HG03095 (cell line): ENCODE data around the gene B4GALNT3.
"Not testable (repeated sequence)": the region's sequence is repeated elsewhere in the genome, so short reads cannot be mapped to it uniquely, and the experiment has no call there.

ENCODE experiments used
- ATAC-seq: cut with Tn5 transposase; IDR thresholded peaks from one replicate; pipeline ENCODE4 v1.9.1; 2021; ENCODE audit warnings: moderate library complexity; ENCODE audit not compliant: unreplicated experiment

The B4GALNT3 gene

DNA sequence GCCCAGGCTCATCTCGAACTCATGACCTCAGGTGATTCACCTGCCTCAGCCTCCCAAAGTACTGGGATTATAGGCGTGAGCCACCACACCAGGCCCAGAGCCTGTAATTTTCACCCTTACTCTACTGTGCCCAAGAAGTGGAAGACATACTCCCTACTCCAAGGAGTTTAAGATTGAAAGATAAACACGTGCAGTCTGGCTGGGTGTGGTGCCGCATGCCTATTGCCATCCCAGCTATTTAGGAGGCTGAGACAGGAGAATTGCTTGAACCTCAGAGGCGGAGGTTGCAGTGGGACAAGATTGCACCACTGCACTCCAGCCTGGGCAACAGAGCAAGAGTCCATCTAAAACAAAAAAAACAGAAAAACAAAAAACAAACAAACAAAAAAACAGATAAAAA lies 113.5 kb downstream of the B4GALNT3 start:
- no peak for ATAC-seq

DNA sequence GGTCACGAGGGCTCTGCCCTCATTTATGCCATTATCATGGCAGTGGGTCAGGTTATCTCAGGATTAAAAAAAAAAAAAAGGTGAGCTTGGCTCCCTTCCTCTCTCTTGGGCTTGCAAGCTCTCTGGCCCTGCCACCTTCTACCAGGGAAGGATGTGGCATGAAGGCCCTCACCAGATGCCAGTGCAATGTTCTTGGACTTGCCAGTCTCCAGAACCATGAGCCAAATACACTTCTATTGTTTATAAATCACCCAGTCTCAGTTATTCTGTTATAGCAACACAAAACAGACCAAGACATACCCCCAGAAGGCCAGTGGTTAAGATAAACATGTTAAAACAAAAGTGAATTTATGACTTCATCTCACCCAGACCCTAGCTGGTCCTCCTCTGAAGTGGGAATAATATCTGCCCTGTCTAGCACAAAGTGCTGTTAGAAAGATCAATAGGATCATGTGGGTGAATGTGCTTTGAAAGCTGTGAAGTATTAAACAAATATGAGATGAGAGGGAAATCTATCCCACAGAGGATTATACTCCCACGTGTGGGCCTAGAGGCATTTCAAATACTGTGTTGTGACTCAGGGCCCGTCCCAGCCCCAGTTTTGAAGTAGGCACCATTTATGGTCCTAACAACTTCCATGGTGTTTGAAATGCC lies 114.9 kb downstream of the B4GALNT3 start:
- no peak for ATAC-seq

DNA sequence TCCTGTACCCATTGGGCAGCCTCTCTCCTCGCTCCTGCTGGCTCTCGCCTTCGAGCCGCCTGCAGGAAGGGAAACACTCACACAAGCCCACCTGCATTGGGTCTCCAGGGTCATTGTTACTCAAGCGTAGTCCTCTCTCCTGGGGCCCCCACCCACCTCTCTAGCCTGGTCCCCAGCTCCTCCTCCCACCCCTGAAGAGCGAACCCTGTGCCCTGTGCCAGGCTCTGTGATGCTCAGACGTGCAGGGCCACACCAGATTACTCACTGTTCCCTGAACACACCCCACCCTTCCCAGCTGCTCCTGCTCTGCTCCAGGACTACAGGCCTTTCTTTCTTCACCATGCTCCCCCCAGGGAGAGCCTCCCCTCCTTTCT lies 115.4 kb downstream of the B4GALNT3 start:
- ATAC-seq: no peak

DNA sequence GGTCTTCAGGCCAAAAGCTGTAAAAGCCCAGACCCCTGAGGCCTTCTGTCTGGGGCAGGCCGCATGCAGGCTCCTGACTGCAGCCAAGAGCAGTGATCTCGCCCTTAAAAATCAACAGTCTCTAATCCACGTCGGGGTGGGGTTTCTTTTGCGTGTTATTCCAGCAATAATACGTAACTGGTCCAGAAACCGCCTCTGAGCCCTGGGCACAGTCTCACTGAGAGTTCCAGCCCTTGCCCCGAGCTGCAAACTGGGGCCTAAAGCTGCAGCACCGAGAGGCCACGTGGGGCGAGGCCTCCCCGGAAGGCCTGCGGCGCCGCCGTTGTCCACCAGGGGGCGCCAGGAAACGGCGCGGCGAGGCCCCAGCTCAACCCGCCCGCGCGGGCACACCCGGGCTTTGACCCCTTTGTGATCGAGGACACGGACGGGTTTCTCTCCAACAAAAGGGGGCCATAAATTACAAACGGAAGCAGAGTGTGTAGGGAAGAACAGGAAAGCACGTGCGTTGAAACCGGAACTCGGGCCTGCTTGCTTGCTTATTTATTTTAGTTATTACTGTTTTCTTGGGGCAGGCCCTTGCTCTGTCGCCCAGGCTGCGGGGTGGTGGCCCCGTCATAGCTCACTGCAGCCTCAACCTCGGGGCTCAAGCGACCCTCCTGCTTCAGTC lies 116.3 kb downstream of the B4GALNT3 start:
- no peak for ATAC-seq

DNA sequence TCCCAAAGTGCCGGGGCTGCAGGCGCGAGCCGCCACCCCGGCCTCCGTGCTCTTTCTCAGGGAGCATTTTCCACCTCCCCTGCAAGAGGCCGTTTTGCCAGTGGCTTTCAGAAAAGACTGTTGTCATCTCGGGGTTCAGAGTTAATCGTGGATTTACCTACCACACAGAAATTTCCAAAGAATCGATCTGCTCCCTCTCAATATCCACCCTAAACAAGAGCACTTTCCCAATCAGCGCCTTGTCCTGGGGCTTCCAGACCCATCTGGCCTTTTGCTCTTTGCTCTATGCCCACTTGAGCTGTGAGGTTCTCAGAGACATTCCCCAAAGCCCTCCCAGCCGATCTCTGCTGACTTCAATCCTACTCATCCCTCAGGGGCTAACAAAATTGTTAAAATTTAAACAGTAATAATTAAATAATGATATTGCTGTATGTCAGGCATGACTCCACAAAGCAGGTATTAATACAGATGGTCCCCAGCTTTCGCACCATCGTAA lies 116.9 kb downstream of the B4GALNT3 start:
- ATAC-seq: no peak

DNA sequence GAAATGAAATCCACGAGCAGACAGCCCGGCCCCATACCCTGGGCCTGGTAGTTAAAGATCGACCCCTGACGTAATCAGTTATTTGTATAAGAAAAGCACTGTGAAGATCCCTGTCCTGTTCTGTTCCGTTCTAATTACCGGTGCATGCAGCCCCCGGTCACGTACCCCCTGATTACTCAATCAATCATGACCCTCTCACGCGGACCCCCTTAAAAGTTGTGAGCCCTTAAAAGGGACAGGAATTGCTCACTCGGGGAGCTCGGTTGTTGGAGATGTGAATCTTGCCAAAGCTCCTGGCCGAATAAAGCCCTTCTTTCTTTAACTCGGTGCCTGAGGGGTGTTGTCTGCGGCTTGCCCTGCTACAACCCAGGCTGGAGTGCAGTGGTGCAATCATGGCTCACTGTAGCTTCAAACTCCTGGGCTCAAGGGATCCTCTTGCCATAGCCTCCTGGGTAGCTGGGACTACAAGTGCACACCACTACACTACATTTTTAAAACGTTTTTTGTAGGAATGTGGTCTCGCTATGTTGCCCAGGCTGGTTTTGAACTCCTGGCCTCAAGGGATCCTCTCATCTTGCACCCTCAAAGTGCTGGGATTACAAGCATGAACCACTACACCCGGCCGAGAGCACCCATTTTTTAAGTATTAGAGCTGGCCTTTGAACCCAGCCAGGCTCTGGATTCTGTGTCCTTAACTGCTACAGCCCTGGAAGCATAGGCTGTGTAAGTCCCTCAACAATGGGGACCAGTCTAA lies 118.4 kb downstream of the B4GALNT3 start:
- ATAC-seq: not testable (repeated sequence)

DNA sequence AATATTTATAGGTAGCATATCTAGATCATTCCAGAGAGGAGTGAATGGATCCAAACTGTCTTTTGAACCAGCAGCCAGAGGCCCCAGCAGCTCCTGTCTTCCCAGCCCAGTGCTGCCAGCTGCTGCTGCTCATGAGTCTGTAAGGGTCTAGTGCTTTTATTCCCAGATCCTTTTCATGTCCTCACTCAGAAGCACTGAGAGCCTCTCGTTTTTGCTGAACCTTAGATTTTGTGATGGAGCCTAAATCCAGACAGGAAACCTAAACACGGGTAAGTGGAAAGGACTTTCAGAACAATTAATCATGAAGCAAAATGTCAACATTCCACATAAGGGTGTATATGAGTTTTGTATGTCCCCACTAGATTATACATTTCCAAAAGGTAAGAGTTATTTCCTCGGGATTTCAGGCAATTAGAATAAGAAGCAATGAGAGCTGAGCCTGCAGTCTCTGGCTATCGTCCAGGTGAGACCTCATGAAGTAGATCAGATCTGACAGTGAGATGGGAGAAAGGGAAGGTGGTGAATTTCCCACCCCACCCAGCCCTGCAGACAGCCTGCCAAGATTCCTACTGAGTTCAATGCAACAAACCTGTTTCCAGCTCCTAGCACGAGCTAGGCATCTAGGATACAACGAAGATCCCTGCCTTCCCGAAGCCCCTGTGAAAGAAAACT lies 119.1 kb downstream of the B4GALNT3 start:
- no peak for ATAC-seq

DNA sequence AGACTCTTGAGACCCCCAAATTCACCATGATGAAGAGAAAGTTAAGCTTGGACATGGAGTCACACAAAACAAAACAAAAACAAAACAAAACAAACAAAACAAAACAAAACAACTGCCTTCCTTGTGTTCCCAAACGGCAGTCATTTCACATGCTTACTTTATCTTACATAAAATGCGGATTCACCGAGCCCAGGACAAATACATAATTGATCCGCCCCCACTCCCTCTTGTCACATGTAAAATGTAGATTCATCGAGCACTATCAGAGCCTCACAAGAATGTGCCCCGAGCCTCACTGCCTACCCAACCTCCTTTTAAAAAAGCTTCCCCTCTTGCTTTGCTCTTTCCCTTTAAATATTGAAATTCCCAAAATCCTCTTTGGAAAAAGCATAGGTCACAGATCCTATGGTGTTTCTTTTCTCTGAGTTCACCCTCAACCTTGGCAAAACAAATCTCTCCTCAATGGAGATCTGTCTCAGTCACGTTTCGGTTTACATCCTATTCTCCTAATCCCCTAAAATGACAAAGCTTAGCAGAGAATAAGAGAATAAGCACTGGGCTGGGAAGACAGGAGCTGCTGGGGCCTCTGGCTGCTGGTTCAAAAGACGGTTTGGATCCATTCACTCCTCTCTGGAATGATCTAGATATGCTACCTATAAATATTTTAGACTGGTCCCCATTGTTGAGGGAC lies 119.8 kb downstream of the B4GALNT3 start:
- no peak for ATAC-seq

DNA sequence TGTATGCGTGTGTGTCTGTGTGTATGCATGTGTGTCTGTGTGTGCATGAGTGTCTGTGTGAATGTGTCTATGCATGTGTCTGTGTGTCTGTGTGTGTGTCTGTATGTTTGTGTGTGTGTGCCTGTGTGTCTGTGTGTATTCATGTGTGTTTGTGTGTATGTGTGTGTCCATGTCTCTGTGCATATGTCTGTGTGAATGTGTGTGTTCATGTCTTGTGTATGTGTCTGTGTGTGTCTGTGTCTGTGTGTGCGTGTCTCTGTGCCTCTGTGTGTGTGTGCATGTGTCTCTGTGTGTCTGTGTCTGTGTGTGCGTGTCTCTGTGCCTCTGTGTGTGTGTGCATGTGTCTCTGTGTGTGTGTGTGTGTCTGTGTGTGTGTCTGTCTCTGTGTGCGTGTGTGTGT lies 121.1 kb downstream of the B4GALNT3 start:
- no peak for ATAC-seq

DNA sequence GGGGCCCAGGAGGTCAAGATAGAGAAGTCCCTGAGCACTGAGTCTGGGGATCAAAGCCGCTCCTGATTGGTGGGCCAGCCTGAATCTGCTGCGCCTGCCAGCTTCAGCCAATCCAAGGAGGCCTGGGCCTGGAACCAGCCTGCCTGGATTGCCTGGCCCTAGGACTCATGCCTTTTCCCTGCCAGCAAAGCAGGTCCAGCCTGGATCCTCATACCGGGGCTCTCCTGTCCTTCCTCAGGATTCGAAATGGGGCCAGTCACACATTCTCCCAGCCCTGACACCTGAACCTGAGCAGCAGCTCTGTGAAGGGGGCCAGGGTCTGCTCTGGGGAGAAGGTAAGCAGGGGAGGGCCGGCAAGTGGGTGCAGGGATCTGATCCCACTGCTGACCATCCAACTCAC lies 121.6 kb downstream of the B4GALNT3 start:
- ATAC-seq: no peak

DNA sequence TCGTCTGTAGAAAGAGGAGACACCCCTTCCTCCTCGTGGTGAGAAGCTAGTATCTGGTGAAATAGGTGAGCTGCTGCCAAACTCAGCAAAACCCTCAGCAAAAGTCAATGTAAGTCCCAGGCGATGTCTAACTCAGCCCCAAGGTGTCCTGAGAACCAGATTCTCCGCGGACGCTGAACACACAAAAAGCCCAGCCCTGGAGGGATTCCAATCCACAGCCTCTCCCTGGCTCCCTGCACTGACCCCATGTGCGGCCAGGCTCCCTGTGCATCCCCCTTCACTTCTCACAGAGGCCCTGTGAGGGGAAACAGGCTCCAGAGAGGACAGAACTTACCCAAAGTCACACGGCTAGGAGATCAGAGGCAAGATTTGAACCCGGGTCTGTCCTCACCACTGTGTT lies 122.0 kb downstream of the B4GALNT3 start:
- ATAC-seq: no peak

DNA sequence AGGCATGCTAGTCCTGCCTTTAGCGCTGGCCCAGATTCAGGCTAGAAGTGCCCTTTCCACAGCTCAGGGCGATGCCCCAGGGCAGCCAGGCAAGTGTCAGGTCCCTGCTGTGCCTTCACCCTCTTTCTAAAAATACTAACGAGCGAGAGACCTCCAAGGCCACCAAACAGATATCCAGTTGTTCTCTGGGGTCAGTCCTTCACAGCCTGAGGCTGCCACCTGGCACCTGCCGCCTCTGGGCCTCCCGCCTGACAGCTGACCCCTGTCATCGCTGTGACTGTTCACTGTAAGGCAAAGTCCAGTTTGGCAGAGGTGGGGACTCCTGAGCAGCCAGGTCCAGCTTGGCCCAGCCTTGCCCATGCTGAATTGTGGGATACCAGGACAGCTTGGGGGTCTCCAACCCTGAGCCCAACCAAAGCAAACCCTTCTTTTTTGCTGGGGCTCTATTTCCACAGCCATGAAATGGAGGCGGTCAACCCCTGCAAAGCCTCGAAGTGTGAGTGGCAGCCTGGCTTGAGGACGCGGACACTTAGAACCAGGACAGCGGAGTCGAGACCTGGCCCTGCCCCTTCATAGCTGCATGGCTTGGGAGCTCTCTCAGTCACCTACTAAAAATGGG lies 123.6 kb downstream of the B4GALNT3 start:
- no peak for ATAC-seq

DNA sequence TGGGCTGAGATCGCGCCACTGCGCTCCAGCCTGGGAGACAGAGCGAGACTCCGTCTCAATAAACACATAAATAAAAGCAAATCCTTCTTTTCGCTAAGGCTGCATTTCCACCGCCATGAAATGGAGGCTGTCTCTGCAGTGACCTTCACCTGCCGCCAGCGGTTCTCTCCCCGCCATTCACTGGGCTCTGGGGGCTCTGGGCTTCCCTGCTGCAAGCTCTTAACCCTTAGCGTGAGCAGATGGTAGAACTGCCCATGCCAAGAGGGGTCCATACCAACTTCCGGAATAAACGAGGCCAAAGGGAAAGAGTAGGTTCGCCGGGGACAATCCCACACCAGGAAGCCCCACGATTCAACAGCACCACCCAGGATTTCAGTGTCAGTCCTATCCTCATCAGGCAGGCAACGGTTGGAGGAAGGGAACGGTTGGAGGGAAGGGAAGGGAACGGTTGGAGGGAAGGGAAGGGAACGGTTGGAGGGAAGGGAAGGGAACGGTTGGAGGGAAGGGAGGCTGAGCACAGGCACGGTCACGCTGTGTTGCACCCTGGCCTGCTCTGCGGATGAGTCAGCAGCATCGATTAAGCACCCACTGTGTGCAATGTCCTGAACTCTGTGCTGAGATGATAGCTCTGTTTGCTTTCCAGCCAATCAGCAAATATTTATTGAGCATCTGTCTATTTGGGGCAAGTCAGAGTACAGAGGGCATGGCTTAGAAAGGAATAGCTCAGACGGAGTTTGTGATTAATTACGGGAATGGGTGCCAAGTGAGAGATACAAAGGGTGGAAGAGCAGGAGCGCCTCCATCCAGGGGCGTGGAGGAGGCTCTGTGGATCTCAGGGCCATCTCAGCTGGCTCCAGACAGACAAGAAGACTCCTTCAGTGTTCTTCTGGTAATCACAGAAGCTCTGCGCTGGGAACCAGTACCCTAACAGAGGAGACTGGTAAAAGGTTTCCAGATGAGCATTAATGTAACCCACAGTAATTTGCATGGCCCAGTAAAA lies 125.6 kb downstream of the B4GALNT3 start:
- ATAC-seq: no peak

DNA sequence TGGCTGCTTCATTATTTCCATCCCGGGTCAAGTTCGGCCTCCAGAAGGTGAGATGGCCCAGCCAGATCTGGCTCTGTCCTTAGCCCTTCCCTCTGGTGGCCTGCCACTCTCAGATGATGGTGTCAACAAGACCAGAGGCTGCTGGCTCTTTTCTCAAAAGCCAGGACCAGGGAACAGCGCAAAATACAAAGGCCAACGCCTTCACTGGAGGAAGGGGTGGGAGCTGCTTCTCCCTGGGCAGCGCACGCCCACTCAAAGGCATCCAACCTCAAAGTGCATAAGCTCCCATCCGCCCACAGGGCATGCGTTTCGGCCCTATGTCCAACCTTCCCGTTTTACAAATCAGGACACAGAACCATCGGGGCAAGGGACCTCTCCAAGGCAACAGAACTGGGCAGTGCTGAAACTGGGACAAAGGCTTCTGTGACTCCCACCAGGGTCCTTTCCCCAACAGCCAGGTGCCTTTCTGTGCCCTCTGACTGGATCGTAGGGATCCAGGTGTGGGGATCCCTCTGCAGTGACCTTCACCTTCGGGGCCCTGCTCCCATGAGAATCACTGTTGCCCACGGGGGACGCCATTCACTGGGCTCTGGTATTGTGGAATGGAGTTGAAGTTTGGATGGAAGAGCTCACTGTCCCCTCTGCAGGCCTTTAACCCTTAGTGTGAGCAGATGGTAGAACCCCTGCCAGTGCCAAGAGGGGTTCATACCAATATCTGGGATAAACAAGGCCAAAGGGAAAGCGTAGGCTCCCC lies 126.8 kb downstream of the B4GALNT3 start:
- ATAC-seq: no peak

DNA sequence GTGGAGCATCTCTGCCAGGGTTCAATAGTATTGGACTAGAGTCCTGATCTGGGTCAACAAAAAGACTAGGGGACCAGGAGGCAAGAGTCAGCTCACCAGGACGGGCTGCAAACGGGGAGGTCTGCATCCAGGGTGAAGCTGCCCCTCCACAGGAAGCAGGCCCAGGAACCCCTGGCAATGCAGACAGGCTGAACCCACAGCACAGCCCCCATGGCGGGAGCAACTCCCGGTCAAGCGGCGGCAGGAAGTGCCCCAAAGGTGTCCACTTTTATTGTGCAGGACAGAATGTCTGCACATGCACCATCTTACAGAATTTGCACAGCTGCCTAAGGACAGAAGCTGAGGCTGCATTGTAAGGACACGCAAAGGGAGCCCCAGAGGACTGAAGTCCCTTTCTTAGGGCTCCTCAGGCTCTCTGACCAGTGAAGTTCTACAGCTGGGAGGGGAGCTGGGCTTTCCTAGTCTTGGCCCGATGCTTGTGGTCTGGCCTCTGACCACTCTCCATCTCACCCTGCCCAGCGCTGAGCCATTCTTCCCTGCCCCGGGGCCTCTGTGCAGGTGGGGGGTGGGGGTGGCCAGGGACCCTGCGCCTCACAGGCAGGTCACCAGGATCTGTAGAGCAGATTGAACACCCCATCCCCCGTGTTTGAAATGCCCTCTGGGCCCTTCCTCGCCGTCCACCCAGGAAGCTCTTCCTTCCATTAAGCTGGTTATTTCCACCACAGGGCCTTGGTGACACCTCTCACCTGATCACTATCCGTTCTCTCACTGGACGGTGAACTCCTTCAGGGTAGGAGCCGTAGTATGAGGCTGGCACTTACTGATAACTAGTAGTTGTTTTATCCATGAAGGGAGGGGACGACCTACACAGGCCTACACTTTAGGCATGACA lies 127.6 kb downstream of the B4GALNT3 start:
- no peak for ATAC-seq

DNA sequence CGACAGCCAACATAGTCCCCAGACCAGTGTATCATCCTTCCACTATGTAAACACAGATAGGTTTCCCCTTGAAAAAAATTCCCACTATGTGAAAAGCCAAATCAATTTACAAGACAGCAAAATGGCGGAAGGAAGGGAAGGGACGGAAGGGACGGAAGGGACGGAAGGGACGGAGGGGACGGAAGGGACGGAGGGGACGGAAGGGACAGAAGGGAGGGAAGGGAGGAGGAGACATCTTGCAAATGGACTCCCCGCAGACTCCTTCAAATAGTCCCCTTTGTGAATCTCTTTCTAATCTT lies 128.2 kb downstream of the B4GALNT3 start:
- ATAC-seq: no peak

DNA sequence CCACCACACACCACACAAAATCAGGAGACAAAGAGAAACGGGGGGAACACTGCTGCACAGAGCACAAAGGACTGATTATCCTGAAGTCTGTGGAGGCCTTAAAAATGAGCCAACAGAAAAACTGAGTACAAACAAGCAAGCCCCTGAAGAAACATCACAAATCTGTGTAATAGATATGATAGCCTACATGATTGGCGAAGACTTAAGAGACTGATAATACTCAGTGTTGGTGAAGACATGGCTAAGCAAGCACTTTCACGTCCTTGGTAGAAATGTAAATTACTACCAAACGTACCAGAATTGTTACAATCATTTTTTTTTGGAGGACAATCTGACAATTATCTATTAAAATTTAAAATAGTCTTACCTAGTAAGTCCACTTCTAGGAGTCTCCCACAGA lies 128.9 kb downstream of the B4GALNT3 start:
- no peak for ATAC-seq
